Gastrocnemius medialis (tissue), 4 donors: ENCODE data around the gene RHBDD1.

ENCODE experiments used
- POLR2A ChIP-seq, 2 donors: fragments of 450-650 bp; IDR thresholded peaks; one replicate each; pipeline ENCODE4 v1.6.1; 2017; ENCODE audit warnings: antibody characterized with exemption in 2 of 2, mild to moderate bottlenecking in 2 of 2, moderate library complexity in 2 of 2
- TF ChIP-seq, protein P1 (sequence below), 5 experiments: fragments of 450-650 bp in 3 of 5; fragments of 200-600 bp in 2 of 5; sonication (generic) in 2 of 5; IDR thresholded peaks in 4 of 5; conservative IDR thresholded peaks in 1 of 5; 1 replicate in 4 of 5; 2 replicates in 1 of 5; pipeline ENCODE4 v1.5.1; 2016 to 2019; ENCODE audit warnings: antibody characterized with exemption in 5 of 5, mild to moderate bottlenecking in 3 of 5, moderate library complexity in 3 of 5

DNA sequence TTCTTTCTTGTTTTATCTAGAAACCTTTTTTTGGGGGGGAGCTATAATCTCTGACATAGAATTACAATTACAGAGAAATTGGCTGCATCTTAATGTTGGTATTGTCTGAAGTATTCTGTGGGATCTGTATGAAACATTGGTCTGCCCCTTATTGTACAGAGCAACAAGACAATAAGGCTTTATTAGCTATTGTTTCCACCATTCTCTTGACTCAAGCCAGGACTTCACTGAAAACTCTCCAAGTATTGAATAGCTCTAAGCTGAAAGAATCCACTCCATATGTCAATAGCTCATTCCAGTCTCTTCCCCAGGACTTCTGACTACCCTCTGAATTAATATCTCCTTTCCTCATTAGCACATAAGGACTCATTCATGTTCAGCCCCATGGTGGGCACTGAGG, 77.8 kb downstream of the RHBDD1 start:
- TF ChIP-seq, protein P1, sequence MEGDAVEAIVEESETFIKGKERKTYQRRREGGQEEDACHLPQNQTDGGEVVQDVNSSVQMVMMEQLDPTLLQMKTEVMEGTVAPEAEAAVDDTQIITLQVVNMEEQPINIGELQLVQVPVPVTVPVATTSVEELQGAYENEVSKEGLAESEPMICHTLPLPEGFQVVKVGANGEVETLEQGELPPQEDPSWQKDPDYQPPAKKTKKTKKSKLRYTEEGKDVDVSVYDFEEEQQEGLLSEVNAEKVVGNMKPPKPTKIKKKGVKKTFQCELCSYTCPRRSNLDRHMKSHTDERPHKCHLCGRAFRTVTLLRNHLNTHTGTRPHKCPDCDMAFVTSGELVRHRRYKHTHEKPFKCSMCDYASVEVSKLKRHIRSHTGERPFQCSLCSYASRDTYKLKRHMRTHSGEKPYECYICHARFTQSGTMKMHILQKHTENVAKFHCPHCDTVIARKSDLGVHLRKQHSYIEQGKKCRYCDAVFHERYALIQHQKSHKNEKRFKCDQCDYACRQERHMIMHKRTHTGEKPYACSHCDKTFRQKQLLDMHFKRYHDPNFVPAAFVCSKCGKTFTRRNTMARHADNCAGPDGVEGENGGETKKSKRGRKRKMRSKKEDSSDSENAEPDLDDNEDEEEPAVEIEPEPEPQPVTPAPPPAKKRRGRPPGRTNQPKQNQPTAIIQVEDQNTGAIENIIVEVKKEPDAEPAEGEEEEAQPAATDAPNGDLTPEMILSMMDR (IDR thresholded peaks at IDR 0.05 in 4 of 5, conservative IDR thresholded peaks at IDR 0.05 in 1 of 5): no peak
- TF ChIP-seq POLR2A (IDR thresholded peaks at IDR 0.05): no peak
